Esophagus muscularis mucosa (tissue), 4 donors: ENCODE data around the gene CHPF2. TPM values are rescaled to one million over a fixed set of nuclear protein-coding genes. Genes with fewer than 3 reads are reported as not detected.

ENCODE experiments used
- DNase-seq: peaks from one replicate; pipeline ENCODE4 v3.0.0-alpha.2; 2017; ENCODE audit errors: extremely low spot score
- H3K27ac ChIP-seq, 4 donors: fragments of 200-600 bp; sonication (generic); replicated peaks in 1 of 4; 1 replicate in 3 of 4; 2 replicates in 1 of 4; pipeline ENCODE4 v1.5.1; 2016 to 2019; ENCODE audit warnings: mild to moderate bottlenecking in 1 of 4
- H3K27me3 ChIP-seq, 4 donors: fragments of 200-600 bp; sonication (generic); one replicate each; pipeline versions ENCODE4 v1.5.1 to v1.6.0; 2016 to 2019
- H3K36me3 ChIP-seq, 4 donors: fragments of 200-600 bp; sonication (generic); one replicate each; pipeline ENCODE4 v1.5.1; 2016 to 2019
- H3K4me1 ChIP-seq, 4 donors: fragments of 200-600 bp; sonication (generic); one replicate each; pipeline ENCODE4 v1.5.1; 2016 to 2019
- H3K4me3 ChIP-seq, 4 donors: fragments of 200-600 bp; sonication (generic); 1 replicate in 2 of 4; 2 replicates in 2 of 4; pipeline ENCODE4 v1.5.1; 2016 to 2019; ENCODE audit warnings: mild to moderate bottlenecking in 4 of 4, moderate library complexity in 1 of 4
- H3K9me3 ChIP-seq, 4 donors: fragments of 200-600 bp; sonication (generic); 1 replicate in 3 of 4; 2 replicates in 1 of 4; pipeline ENCODE4 v1.5.1; 2016 to 2019
- CTCF ChIP-seq, 3 experiments: fragments of 200-600 bp in 2 of 3; fragments of 450-650 bp in 1 of 3; sonication (generic) in 2 of 3; IDR thresholded peaks; one replicate each; pipeline ENCODE4 v1.5.1; 2017 to 2019; ENCODE audit warnings: antibody characterized with exemption in 3 of 3, mild to moderate bottlenecking in 2 of 3, moderate library complexity in 1 of 3
- EP300 ChIP-seq: sonication (generic); formaldehyde crosslinking; IDR thresholded peaks from one replicate; pipeline ENCODE4 v1.6.1; 2017; ENCODE audit warnings: antibody characterized with exemption
- POLR2A ChIP-seq: fragments of 450-650 bp; IDR thresholded peaks from one replicate; pipeline ENCODE4 v1.6.1; 2017; ENCODE audit warnings: antibody characterized with exemption, moderate library complexity, mild to moderate bottlenecking, low read depth
- POLR2AphosphoS5 ChIP-seq, 2 donors: sonication (generic); formaldehyde crosslinking; IDR thresholded peaks; one replicate each; pipeline ENCODE4 v1.6.1; 2017; ENCODE audit warnings: antibody characterized with exemption in 2 of 2
- WGBS: methylation state at CpG from one replicate; pipeline ENCODE4 v1.1.5; 2018; 5-methylcytosine and 5-hydroxymethylcytosine counted together
- intact Hi-C: fragments of 100-400 bp; cut with DNase I; formaldehyde crosslinking; loops from one replicate; pipeline ENCODE4 v1.15.1; 2023
- total RNA-seq, 4 donors: library from RNA; depleted of rRNA; stranded (reverse); fragments of >200 nt; gene quantifications; one replicate each; pipeline versions ENCODE4 v1.1.0 to v1.2.1, GENCODE V29; 2016

Gene CHPF2
- total RNA-seq, 4 donors from 2014 or later = 23.7 to 39.4 (median 26.8) TPM

DNA sequence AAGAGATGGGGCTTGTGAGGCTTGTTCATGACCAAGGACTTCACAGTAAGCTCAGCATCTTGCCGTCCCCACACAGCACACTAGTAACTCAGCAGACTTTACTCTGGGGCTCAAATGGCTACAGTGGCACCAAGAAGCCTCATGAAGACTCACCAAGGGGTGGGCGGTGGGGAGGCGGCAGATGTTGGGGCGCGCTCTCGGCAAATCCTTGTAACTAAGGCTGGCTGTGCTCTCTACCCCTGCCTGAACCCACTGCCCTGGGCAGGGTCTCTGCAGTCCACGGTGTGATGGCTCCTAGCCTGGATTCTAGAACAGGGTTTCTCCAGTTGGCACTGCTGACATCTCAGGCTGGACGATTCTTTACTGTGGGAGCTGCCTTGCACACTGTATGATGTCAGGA lies 28.6 kb downstream of the CHPF2 start:
- H3K27me3 ChIP-seq = no peaks in the 10 kb centered on the region
- DNase-seq = no peak
- no peak overlapping the region for H3K27ac ChIP-seq

DNA sequence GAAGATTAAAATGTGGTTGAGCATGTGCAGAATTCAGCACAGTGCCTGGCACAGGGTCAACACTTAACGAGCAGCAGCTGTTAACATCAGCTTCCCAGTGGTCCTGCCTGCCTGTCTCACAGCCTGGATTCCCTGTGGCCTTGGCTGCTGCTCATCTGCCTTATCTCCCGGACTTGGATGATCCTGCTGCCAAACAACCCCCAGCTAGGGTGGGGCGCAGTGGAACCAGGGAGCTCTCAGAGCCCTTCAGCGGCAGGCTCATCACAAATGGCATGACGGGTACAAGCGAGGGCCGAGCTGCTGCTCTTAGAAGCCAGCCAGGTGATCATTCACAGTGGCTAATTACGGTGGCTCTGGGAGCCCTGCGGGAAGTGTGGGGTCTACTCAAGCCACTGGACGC lies 29.2 kb downstream of the CHPF2 start:
- no peaks in the 10 kb centered on the region for H3K4me1 ChIP-seq
- 63% methylated on average over 10 of the region's 10 CpGs for WGBS
- intact Hi-C loops = no loop called here
- H3K36me3 ChIP-seq = no peaks in the 10 kb centered on the region
- TF ChIP-seq POLR2A = no peak
- no peak for TF ChIP-seq POLR2AphosphoS5 (IDR thresholded peaks at IDR 0.05)
- TF ChIP-seq EP300 = no peak
- no peak for TF ChIP-seq CTCF (IDR thresholded peaks at IDR 0.05)
- H3K9me3 ChIP-seq = no peaks in the 10 kb centered on the region
- no peak for DNase-seq
- no peaks in the 10 kb centered on the region for H3K27me3 ChIP-seq
- no peak overlapping the region for H3K4me3 ChIP-seq
- H3K27ac ChIP-seq = no peak overlapping the region

More for the DNA sequence above, 28.6 kb downstream of the CHPF2 start:
- no peaks in the 10 kb centered on the region for H3K9me3 ChIP-seq
- intact Hi-C loops = no loop called here
- no peak overlapping the region for H3K4me3 ChIP-seq
- H3K36me3 ChIP-seq = no peaks in the 10 kb centered on the region
- WGBS = 85% methylated on average over 8 of the region's 8 CpGs
- no peak for TF ChIP-seq EP300
- no peaks in the 10 kb centered on the region for H3K4me1 ChIP-seq

GRCh38 chr7:151264615-151265014 lies 32.3 kb downstream of the CHPF2 start:
- DNase-seq = no peak
- intact Hi-C loops = no loop called here
- H3K9me3 ChIP-seq = no peaks in the 10 kb centered on the region
- no peak overlapping the region for H3K27ac ChIP-seq
- no peaks in the 10 kb centered on the region for H3K27me3 ChIP-seq
- no peaks in the 10 kb centered on the region for H3K4me1 ChIP-seq
- H3K36me3 ChIP-seq = peaks cover 0 to 6% (median 0%) of the 10 kb centered on the region in 4 donors
- H3K4me3 ChIP-seq = no peak overlapping the region
- TF ChIP-seq CTCF (IDR thresholded peaks at IDR 0.05) = no peak
- no peak for TF ChIP-seq POLR2AphosphoS5 (IDR thresholded peaks at IDR 0.05)
- TF ChIP-seq POLR2A = no peak
- TF ChIP-seq EP300 = no peak
- 86% methylated on average over 5 of the region's 5 CpGs for WGBS

- Histone ChIP-seq H3K4me3 (no peak overlapping the region), H3K27me3 (no peaks in the 10 kb centered on the region), H3K27ac (no peak overlapping the region), H3K4me1 (no peaks in the 10 kb centered on the region), H3K9me3 (no peaks in the 10 kb centered on the region), H3K36me3 (peaks cover 0 to 8% (median 0%) of the 10 kb centered on the region in 4 donors)
- intact Hi-C loops = no loop called here
- TF ChIP-seq POLR2A = no peak
- no peak for TF ChIP-seq EP300
- TF ChIP-seq POLR2AphosphoS5 (IDR thresholded peaks at IDR 0.05) = no peak
- no peak for TF ChIP-seq CTCF (IDR thresholded peaks at IDR 0.05)
- DNase-seq = no peak
- 87% methylated on average over 6 of the region's 9 CpGs for WGBS
Observed at GRCh38 chr7:151265351-151265931, 33.2 kb downstream of the CHPF2 start.

GRCh38 chr7:151269511-151269910 lies 37.2 kb downstream of the CHPF2 start:
- H3K9me3 ChIP-seq = no peaks in the 10 kb centered on the region
- no peak for TF ChIP-seq POLR2A
- no peak for TF ChIP-seq EP300
- no peak for TF ChIP-seq POLR2AphosphoS5 (IDR thresholded peaks at IDR 0.05)
- TF ChIP-seq CTCF (IDR thresholded peaks at IDR 0.05) = no peak
- intact Hi-C loops = no loop called here
- H3K36me3 ChIP-seq = peaks cover 0 to 8% (median 0%) of the 10 kb centered on the region in 4 donors
- no peaks in the 10 kb centered on the region for H3K27me3 ChIP-seq
- H3K27ac ChIP-seq = no peak overlapping the region
- H3K4me1 ChIP-seq = peaks cover 0 to 18% (median 8%) of the 10 kb centered on the region in 4 donors
- no peak overlapping the region for H3K4me3 ChIP-seq
- 92% methylated on average over 8 of the region's 10 CpGs for WGBS
- DNase-seq = no peak
